SW 1271 (cell line): ENCODE results near the gene PPM1F.

Experiments used
- DNase-seq, 2 experiments: peaks; one replicate each; lab custom pipeline; 2025; lab: John Stamatoyannopoulos, UW

The PPM1F gene, protein sequence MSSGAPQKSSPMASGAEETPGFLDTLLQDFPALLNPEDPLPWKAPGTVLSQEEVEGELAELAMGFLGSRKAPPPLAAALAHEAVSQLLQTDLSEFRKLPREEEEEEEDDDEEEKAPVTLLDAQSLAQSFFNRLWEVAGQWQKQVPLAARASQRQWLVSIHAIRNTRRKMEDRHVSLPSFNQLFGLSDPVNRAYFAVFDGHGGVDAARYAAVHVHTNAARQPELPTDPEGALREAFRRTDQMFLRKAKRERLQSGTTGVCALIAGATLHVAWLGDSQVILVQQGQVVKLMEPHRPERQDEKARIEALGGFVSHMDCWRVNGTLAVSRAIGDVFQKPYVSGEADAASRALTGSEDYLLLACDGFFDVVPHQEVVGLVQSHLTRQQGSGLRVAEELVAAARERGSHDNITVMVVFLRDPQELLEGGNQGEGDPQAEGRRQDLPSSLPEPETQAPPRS

DNA sequence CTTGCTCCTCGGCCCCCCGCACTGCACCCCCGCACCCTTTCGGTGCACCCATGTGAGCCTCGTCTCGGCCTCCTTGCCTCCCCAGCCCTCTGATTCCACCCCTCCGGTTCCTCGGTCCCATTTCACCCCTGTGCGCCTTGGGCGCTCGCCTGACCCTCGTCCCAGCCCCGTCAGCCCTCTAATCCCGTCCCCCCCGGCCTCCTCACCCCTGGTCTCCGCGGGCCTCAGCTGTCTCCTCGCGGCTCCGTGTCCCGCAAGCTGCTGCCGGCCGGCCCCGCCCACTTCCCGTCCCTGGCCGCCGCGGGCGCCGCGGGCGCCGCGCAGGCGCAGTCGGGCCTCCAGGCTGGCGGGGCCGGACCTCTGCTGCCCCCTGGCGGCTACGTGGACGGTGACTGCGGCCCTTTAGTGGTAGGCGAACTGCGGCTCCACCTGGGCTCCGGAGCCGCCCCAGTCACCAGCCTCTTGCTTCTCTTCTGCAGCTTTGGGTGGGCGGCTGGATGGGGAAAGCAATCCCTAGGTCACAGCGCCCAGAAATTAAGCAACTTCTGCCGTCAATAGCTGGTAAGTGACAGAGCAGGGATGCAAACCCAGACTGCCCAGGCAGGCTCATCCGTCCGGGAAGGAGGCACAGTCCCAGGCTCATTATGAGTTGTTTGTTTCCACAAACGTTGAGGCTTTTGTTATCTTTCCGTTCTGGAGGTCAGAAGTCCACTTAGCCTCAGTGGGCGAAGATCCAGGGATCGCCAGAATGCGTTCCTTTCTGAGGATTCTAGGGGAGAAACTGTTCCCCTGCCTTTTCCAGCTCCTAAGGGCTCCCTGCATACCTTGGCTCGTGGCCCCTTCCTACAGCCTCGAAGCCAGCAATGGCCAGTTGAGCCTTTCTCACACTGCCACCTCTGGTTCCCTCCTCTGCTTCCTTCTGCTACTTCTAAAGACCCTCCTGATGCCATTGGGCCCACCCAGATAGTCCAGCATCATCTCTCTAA is at the start of gene PPM1F:
TSS of gene PPM1F (minus strand) at position 263 of the 986 bp plus-strand sequence. CDS start 6,800 bp downstream, outside the sequence.
- peak in 1 of 2 experiments; percentile 55 for DNase-seq

DNA sequence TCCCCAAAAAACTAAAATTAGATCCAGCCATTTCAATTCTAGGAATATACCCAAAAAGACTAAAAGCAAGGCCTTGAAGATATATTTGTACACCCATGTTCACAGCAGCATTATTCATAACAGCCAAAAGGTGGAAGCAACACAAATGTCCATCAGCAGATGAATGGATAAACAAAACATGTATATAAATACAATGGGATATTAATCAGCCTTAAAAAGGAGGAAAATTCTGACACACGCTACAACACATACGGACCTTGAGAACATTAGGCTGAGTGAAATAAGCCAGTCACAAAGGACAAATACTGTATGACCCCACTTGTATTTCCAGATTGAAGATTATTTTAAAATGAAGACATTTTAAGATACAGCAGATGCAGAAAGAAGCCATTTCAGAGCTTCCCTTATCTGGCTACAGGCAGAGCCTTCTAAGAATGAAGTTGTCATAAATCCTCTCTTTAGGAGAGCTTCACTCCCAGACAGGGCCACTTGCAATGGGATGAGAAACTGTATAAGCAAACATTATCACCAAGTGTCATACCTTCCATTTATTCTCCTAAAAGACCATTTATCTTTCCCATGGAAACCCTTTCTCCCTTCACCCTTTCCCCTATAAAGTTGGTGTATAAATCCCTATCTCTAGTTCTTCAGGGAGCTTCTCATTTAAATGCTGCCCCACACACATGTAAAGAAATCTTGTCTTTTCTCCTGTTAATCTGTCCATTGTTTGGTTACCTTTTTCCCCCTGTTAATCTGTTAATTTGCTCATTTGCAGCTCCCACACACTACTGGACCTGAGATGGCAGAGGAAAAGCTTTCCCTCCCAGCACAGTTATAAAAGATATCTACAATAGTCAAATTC is 49.2 kb upstream of the PPM1F start:
- no peak for DNase-seq

DNA sequence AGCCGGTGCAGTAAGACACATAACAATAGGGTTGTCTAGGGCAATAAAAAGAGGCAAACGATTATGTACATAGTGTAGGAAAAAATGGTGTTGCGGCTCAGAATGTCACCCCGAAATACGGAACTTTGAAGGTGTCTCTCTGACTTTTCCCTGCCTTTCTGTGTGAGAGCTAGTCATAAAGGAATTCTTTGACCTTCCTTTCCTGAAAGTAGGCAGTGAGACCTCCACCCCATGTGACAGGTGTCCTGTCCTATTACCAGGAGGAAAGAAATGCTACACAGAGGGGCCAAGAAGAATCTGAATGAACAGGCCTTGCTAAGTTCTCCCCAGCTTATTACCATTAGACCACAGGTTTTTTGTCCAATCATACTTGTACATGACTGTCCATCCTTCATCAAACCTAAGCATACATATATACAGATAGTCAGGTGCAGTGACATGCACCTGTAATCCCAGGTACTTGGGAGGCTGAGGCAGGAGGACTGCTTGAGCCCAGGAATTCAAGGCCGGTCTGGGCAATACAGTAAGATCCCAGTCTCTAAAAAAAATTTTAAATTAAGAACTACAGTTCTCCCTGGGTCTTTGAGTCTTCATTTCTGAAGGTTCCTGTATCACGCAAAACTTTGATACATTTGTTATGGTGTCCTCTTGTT is 46.1 kb upstream of the PPM1F start:
- no peak for DNase-seq

DNA sequence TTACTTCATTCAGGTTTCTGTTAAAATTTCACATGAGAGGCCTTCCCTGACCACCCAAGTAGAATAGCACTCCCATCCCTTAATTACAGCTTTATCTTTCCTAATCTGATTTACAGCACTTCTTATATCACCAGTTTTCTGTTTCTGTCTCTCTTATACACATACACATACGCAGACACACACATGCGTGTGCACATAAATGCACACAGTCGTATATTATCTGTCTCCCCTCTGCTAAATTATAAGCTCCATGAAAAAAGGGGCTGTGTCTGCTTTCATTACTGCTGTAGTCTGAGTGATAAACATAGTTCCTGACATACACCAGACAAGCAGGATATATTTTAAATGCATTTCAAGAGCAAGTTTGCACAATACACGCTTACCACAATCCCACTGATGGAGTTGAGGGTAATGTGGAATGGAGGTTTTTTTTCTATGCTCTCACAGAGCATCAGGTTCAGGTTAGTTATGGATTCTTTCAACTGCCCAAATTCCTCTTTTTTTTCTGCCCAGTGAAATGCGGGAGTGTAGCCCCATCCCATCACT is 43.6 kb upstream of the PPM1F start:
- DNase-seq = no peak

DNA sequence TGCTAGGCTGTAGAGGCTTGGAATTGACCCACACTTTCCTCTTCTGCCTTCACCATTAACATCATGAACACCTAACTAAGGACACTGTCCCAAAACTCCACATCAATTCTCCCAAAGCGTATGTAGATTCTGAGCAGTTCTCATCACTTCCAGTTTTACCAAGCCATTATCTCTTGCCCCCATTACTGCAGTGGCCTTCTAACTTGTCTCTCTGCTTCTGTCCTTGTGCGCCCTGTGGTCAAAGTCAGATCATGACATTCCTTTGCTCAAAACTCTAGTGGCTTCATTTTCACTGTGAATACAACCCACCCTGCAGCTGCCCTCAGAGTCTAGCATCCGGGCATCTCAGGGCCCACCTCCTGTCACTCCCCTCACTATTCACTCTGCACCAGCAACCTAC is 43.0 kb upstream of the PPM1F start:
- DNase-seq = no peak

DNA sequence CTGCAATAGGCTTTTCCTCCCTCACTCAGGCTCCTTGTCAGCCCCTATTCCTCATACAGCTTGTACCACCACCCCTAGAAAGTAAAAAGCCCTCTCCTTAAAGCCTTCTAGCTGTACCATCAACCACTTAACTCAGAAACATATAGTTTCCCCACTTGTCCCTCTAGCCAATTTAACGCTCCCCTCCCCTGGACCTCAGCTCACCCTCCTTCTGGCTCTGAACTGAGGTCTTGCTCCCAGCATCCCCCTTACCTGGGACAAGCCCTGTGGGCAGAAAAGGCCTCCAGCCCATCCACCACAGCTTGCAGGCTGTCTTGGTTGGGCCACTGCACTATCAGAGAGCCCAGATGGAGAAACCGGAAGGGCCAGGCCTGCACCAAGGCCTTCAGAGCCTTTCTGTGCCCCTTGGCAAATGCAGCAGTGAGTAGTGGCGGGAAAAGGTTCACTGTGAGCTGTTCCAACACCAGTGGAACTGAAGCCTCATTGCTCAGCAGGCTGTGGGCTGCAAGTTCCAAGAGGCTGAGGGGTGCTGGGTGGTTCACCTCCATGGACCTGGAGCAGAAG is 42.3 kb upstream of the PPM1F start:
- no peak for DNase-seq

DNA sequence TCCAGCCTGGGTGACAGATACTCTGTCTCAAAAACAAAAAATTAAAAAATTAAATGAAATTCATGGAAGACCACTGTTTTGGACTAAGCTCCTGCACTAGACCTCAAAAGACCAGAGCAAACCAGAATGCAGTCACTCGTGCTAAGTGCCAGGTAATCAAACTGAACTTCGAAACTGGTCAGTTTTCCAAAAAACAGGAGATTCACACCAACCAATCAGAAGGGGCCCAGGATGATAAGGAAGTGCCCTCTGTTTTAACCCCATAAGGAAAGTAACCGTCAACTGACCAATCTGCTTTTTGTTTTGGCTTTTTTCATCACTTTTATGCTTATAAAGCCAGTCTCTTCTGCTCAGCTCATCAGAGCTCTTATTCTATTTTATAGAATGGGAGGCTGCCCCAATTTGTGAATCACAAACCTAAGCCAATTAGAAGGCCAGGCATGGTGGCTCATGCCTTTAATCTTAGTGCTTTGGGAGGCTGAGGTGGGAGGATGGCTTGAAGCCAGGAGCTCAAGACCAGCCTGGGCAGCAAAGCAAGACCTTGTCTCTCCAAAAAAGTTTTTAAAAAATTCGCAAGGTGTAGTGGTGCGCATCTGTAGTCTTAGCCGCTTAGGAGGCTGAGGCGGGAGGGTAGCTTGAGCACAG is 40.1 kb upstream of the PPM1F start:
- DNase-seq = no peak

DNA sequence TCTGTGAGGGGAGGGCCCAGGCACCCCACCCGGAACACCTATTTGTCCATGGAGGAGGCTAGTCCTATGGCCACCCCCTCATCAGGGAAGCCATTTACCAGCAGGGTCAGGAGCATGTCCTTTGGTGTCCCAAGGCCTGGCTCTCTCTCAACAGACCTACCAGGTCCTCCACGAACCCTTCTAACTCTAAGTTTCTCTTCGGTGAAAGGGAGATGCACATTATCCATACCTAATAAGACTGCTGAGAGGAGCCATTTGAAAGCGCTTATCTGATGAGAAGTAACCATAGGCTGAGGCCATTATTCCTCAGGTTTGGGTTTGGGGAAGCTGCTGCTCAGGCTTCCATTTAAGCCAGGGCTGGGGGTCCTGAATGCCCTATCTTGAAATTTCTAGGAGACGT is 39.1 kb upstream of the PPM1F start:
- no peak for DNase-seq

DNA sequence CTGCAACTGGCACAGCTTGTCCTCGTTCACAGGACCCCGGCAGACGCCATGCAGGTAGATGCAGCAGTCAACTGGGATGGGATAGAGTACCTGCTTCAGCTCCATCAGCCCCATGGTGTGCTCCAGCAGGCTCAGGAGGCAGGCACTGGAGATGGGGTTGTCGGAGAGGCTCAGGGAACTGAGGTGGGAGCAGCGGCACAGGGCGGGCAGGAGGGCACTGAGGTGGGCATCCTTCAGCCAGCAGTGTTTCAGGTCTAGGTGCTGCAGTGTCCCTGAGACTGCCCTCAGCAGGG is 38.6 kb upstream of the PPM1F start:
- DNase-seq = no peak

DNA sequence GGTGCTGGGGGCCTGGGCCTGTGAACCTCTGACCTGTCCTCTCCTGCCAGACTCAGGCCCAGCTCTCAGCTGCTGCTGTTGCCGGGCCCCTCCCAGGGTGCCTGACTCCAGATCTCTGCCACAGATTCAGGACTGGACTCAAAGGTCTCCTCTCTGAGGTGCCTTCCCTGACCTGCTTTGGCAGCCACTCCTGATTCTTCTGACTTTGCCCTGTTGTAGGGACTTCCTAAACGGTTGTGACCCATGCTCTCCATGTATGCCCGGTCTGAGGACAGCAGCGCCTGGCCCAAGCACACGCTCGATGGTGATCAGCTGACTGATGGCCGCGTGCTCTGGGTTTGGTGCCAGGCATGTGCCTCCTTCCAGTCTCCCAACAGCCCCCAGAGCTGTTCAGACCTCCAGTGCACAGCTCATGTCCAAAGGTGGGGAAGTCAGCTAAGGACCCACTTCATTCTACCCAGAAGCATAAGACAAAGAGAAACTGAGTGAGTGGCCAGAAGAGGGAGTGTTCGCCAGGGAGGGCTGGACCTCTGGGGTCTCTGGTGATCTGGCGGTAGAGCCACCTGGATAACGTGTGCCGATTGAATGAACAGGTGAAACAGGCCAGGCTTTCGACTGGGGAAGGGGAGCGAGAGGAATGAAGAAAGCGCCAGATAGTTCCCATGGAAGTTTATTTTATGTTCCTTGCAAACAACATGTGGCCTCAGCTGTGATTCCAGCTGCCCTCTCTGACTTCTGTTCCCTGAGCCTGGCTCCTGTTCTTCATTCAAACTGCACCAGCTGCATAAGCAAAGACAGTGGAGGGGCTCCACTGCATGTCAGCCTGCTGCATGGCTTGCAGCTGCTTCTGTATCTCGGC is 38.0 kb upstream of the PPM1F start:
- DNase-seq = no peak

DNA sequence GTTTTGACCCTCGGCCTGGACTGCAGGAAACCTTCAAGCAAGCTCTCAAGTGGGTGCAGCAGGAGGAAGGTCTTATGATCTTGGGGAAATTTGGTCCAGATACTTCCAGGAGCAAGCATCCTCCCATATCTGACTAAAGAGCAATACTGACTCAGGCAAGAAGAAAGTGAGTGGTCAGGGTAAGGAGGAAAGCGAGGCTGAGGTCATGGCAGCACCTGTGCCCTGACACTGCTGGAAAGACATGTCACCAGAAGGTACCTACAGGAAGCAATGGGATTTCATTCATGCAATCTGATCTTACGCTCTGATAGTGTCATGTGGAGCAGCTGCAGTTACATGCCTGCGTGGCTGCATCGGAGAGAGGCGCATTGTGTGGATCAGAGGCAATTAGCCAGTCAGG is 36.4 kb upstream of the PPM1F start:
- DNase-seq = no peak

DNA sequence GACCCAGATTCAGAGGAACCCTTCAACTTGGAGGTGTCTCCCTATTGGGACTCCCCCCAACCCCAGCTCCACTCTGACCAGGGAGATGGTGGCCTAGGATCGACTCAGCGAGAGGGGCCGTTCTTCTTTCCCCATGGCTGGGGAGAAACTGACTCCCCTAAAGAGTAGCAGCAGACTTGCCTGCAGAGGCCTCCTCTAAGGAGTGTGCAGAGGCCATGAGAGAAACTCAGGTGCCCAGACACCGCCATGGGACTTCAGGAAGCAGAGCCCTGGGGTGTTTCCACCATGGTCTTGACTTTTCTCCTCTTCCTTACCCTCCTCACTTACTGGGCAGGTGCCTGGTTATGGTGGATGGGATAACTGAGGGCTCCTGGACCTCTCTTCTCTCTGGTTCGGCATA is 32.6 kb upstream of the PPM1F start:
- no peak for DNase-seq

DNA sequence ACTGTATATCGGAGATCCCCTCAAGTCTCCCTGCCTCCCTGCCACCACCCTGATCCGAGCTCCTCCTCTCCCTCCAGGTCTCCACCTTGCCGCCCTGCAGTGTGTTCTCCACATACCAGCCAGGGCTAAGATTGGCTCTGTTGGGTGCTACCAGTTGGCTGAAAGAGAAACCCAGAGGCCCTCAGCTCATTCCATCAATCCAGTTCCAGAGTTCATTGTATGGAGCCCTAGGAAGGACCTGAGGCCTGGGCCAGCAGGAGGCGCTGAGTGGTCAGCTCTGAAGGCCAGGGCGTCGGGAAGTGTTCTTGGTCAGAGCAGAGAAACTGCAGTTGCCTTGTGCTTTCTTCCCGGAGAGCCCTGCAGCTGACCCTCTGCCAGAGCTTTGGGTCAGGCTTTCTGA is 32.1 kb upstream of the PPM1F start:
- DNase-seq = no peak

DNA sequence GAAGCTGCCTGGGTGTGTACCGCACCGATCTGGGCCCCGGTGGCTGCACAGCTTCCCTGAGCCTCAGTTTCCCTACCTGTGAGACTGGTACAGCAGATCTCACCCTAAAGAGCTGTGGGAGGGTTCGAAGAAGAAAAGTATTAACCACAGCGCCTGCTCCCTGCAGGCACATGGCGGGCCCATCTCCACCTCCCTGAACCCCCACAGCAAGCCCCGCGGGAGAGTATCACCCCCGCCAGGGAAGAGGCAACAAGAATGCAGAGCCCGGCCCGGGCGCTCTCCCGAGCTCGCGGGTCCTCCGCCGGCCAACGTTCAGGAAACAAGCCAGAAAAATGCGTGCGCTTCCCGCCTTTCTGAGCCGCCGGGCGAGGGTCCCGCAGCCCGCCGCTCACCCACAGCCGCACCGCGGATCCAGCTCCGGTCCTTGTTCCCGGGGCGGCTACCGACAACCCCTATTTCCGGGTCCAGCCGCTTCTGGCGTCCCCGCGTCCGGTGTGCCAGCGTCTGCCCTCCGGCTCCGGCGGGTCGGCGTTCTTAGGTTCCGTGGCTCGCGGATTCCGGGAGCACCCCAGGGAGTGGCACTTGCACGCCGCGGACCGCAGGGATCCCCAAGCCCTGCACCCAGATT is 29.8 kb upstream of the PPM1F start, which contains the start of gene TOP3B:
TSS of gene TOP3B (minus strand) at position 450 of the 628 bp plus-strand sequence. CDS start 7,078 bp downstream, outside the sequence.
- peak; percentile 15 to 54 for DNase-seq

DNA sequence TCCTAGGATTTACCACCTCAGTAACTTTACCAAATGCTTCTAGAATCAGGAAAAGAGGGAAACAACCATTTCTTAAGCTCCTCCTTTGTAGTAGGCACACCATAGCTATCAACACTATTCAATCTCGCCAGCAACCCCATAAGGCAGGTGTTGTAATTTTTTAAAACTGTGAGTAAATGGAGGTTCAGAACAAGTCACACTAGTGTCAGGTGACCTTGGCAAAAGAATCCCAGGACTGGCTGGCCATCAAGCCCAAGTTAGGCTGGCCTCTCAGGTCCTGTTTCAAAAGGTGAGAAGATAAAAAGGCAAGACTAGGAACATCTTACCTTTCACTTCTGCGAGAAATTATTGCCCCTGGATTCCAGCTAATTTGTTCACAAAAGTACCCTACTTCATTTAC is 29.2 kb upstream of the PPM1F start:
- no peak for DNase-seq

DNA sequence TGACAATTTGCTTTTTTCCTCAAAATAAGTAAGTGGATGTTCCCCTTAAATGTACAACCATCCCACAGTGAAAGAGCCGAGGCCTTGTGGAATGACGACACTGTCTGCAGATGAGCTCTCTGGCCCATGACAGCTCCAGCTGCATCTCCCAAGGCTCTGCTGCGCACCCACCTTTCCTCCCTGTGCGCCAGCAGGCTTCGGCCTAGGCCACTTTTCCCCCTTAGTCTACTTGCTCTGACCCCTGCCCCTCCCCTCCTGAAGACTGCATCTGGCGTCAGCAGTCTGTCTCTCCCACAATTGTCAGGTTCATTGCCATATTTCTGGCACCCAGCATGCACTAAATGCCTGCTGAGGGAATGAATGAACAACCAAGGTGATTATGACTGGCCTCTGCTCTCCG is 27.9 kb upstream of the PPM1F start:
- DNase-seq = no peak

DNA sequence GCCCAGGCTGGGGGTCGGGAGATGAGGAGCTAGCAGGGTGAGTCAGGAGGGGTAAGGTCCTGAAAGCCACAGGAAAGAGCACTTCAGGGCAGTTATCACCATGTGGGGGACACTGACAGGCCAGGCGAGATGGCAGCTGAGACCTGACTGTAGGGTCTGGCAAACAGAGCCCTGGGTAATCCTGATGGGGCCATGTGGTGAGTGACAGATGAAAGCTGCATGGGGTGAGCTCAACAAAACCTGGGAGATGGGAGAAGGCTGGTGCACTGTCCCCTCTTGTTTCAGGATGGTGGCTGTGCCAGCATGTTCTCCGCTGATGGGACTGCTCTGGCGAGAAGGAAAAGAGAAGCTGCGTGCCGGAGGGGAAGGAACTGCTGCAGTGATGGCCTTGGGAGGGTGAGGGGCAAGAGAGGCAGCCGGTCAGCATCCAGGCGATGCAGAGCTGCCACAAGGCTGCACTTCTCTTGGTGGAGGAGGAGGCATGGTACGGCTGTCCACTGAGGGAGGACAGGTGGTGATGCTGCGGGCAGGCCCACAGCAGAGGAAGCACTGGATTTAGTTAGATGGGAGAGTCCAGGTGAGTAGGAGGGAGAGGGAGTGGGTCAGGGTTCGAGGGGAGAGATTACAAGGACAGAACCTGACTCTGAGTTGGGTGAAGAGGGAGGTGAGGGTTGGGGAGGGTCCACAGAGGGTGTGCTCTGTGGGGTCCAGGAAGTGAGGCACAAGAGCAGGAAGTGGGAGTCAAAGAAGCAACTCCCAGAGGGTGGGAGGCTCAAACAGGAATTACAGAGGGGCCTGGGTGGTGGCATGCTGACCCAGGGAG is 26.1 kb upstream of the PPM1F start:
- no peak for DNase-seq

DNA sequence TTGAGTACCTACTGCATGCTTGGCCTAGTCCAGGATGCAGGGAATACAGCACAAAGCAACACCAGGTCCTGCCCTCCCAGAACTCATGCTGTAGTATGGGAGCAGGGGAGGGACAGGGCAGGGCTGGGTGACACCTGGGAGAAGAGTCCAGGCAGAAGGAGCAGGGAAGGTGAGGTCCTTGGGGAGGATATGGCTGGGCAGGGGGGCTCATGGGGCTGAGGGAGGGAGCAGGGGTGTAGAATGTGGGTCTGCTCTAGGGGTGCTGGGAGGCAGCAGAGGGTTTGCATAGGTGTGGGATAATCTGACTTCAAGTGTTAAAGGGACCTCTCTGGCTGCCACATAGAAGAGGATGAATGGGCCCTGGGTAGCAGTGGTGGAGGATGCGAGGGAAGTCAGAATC is 25.2 kb upstream of the PPM1F start:
- DNase-seq = no peak
